Breast epithelium (tissue), 4 donors: ENCODE data around the gene AXIN2. TPM values are rescaled to one million over a fixed set of nuclear protein-coding genes. Genes with fewer than 3 reads are reported as not detected.
"Not testable (repeated sequence)": the region's sequence is repeated elsewhere in the genome, so short reads cannot be mapped to it uniquely, and the experiment has no call there.

Experiments used
- DNase-seq, 2 donors: peaks; one replicate each; pipeline ENCODE4 v3.0.0-alpha.2; 2019; ENCODE audit warnings: low spot score in 2 of 2
- H3K27ac ChIP-seq, 2 donors: fragments of 200-600 bp; sonication (generic) in 1 of 2; one replicate each; pipeline ENCODE4 v1.5.1; 2016 to 2019; ENCODE audit warnings: mild to moderate bottlenecking in 1 of 2
- H3K27me3 ChIP-seq, 2 donors: fragments of 200-600 bp; sonication (generic) in 1 of 2; one replicate each; pipeline versions ENCODE4 v1.5.1 to v1.6.0; 2017 to 2019; ENCODE audit warnings: control low read depth in 1 of 2, mild to moderate bottlenecking in 1 of 2
- H3K36me3 ChIP-seq: fragments of 200-600 bp; one replicate; pipeline ENCODE4 v1.5.1; 2019
- H3K4me1 ChIP-seq, 2 donors: fragments of 200-600 bp; sonication (generic); one replicate each; pipeline ENCODE4 v1.5.1; 2016 to 2019; ENCODE audit warnings: control low read depth in 1 of 2
- H3K4me3 ChIP-seq, 3 donors: fragments of 200-600 bp; sonication (generic); 1 replicate in 2 of 3; 2 replicates in 1 of 3; pipeline ENCODE4 v1.5.1; 2016 to 2019; ENCODE audit warnings: mild to moderate bottlenecking in 3 of 3, moderate library complexity in 2 of 3
- H3K9me3 ChIP-seq, 2 donors: fragments of 200-600 bp; sonication (generic) in 1 of 2; one replicate each; pipeline ENCODE4 v1.5.1; 2016 to 2019; ENCODE audit warnings: control low read depth in 1 of 2
- CTCF ChIP-seq, 3 donors: fragments of 450-650 bp; IDR thresholded peaks; one replicate each; pipeline ENCODE4 v1.5.1; 2016 to 2017; ENCODE audit warnings: antibody characterized with exemption in 3 of 3, mild to moderate bottlenecking in 3 of 3, moderate library complexity in 3 of 3
- POLR2A ChIP-seq: fragments of 450-650 bp; IDR thresholded peaks from one replicate; pipeline ENCODE4 v1.6.1; 2016; ENCODE audit warnings: antibody characterized with exemption, mild to moderate bottlenecking, moderate library complexity
- POLR2AphosphoS5 ChIP-seq, 3 donors: sonication (generic); formaldehyde crosslinking; IDR thresholded peaks; one replicate each; pipeline ENCODE4 v1.6.1; 2017; ENCODE audit warnings: antibody characterized with exemption in 3 of 3
- intact Hi-C: fragments of 100-400 bp; cut with DNase I; formaldehyde crosslinking; loops from one replicate; pipeline ENCODE4 v1.15.1; 2023; ENCODE audit warnings: low total_unique reads
- total RNA-seq, 3 donors: library from RNA; depleted of rRNA; stranded (reverse); fragments of >200 nt; gene quantifications; one replicate each; pipeline ENCODE4 v1.1.0, GENCODE V29; 2016

The AXIN2 gene
- total RNA-seq, 3 donors from 2014 or later: 8.3 to 13.1 (median 10.5) TPM

- H3K27me3 ChIP-seq: no peaks in the 10 kb centered on the region
- H3K27ac ChIP-seq: peak overlapping the region; percentile 81 to 86
- H3K4me3 ChIP-seq: no peak overlapping the region
- intact Hi-C loops: no loop called here
- TF ChIP-seq POLR2A: no peak
- no peak for TF ChIP-seq CTCF (IDR thresholded peaks at IDR 0.05)
- no peak for TF ChIP-seq POLR2AphosphoS5 (IDR thresholded peaks at IDR 0.05)
- H3K4me1 ChIP-seq: peaks cover 0 to 16% of the 10 kb centered on the region in 2 donors
- no peak for DNase-seq
- H3K9me3 ChIP-seq: peaks cover 0 to 3% of the 10 kb centered on the region in 2 donors
- H3K36me3 ChIP-seq: no peaks in the 10 kb centered on the region
Observed at GRCh38 chr17:65515512-65515911, 45.9 kb downstream of the AXIN2 start.

- TF ChIP-seq POLR2A (no peak), POLR2AphosphoS5 (IDR thresholded peaks at IDR 0.05) (no peak), CTCF (IDR thresholded peaks at IDR 0.05) (no peak)
- H3K36me3 ChIP-seq: no peaks in the 10 kb centered on the region
- H3K27ac ChIP-seq: peak overlapping the region; percentile 77 to 81
- DNase-seq: peak in 1 of 2 donors; percentile 76
- intact Hi-C loops: no loop called here
- H3K9me3 ChIP-seq: peaks cover 0 to 3% of the 10 kb centered on the region in 2 donors
- no peak overlapping the region for H3K4me3 ChIP-seq
- peaks cover 0 to 16% of the 10 kb centered on the region in 2 donors for H3K4me1 ChIP-seq
- H3K27me3 ChIP-seq: no peaks in the 10 kb centered on the region
Observed at GRCh38 chr17:65514541-65514940, 46.9 kb downstream of the AXIN2 start.

GRCh38 chr17:65514082-65514481, 47.4 kb downstream of the AXIN2 start:
- Histone ChIP-seq H3K4me1 (peaks cover 0 to 16% of the 10 kb centered on the region in 2 donors), H3K27ac (peak overlapping the region; percentile 77 to 81), H3K4me3 (no peak overlapping the region), H3K27me3 (no peaks in the 10 kb centered on the region), H3K9me3 (peaks cover 0 to 3% of the 10 kb centered on the region in 2 donors), H3K36me3 (no peaks in the 10 kb centered on the region)
- TF ChIP-seq POLR2AphosphoS5 (IDR thresholded peaks at IDR 0.05) (no peak), POLR2A (no peak)
- intact Hi-C loops: no loop called here
- DNase-seq: peak in 1 of 2 donors; percentile 25

- H3K4me3 ChIP-seq: no peak overlapping the region
- intact Hi-C loops: no loop called here
- TF ChIP-seq POLR2A (no peak), POLR2AphosphoS5 (IDR thresholded peaks at IDR 0.05) (no peak), CTCF (IDR thresholded peaks at IDR 0.05) (no peak)
- peaks cover 0 to 3% of the 10 kb centered on the region in 2 donors for H3K9me3 ChIP-seq
- no peak overlapping the region for H3K27ac ChIP-seq
- H3K36me3 ChIP-seq: no peaks in the 10 kb centered on the region
- H3K4me1 ChIP-seq: peaks cover 0 to 16% of the 10 kb centered on the region in 2 donors
- DNase-seq: no peak
- H3K27me3 ChIP-seq: no peaks in the 10 kb centered on the region
Observed at GRCh38 chr17:65511316-65511715, 50.1 kb downstream of the AXIN2 start.

- intact Hi-C loops: no loop called here
- Histone ChIP-seq H3K27ac (no peak overlapping the region), H3K4me3 (no peak overlapping the region), H3K9me3 (peaks cover 0 to 3% of the 10 kb centered on the region in 2 donors), H3K4me1 (peaks cover 0 to under 1% of the 10 kb centered on the region in 2 donors), H3K27me3 (no peaks in the 10 kb centered on the region), H3K36me3 (no peaks in the 10 kb centered on the region)
- no peak for DNase-seq
- no peak for TF ChIP-seq POLR2A
- no peak for TF ChIP-seq POLR2AphosphoS5 (IDR thresholded peaks at IDR 0.05)
- TF ChIP-seq CTCF (IDR thresholded peaks at IDR 0.05): no peak
Observed at GRCh38 chr17:65509032-65509431, 52.4 kb downstream of the AXIN2 start.

GRCh38 chr17:65504673-65505072, 56.8 kb downstream of the AXIN2 start:
- H3K4me3 ChIP-seq, H3K4me1 ChIP-seq, H3K27ac ChIP-seq, H3K27me3 ChIP-seq, intact Hi-C loops, H3K36me3 ChIP-seq, H3K9me3 ChIP-seq, DNase-seq: not testable (repeated sequence)
